ENCODE measurements around the gene PDXDC1. TPM values are rescaled to one million over a fixed set of nuclear protein-coding genes. Genes with fewer than 3 reads are reported as not detected.

PDXDC1 gene

Small RNA genes within 50 kb of the gene (microRNA-seq; reads per million reads assigned to microRNA genes)
- gene MIR1972-1 (not detected), gene MIR3180-4 (not detected), gene MIR6511A1 (not detected), gene MIR6511B2 (not detected), gene MIR6770-1 (not detected)

All from HL-60 (cell line).